Measurements from ENCODE around the gene IDH3B.
"Not testable (repeated sequence)": the region's sequence is repeated elsewhere in the genome, so short reads cannot be mapped to it uniquely, and the experiment has no call there.

The IDH3B gene

GRCh38 chr20:2663887-2664719 lies at the start of gene IDH3B:
IDH3B (minus strand) TSS chr20:2664216; CDS start chr20:2664188, 28 bp downstream.
- DNase-seq, result peak; percentile 90

GRCh38 chr20:2713285-2713684 lies 49.3 kb upstream of the IDH3B start:
- DNase-seq, result no peak

GRCh38 chr20:2709205-2709981 lies 45.4 kb upstream of the IDH3B start:
- DNase-seq, result no peak

- DNase-seq, result no peak
These were observed 44.6 kb upstream of the IDH3B start for GRCh38 chr20:2708665-2709064.

- no peak for DNase-seq
These were observed 44.0 kb upstream of the IDH3B start for GRCh38 chr20:2708073-2708415.

GRCh38 chr20:2707353-2708072 lies 43.5 kb upstream of the IDH3B start:
- no peak for DNase-seq

- DNase-seq, result no peak
These were observed 42.8 kb upstream of the IDH3B start for GRCh38 chr20:2706688-2707352.

- no peak for DNase-seq
These were observed 42.1 kb upstream of the IDH3B start for GRCh38 chr20:2705931-2706645.

GRCh38 chr20:2703716-2704475 lies 39.9 kb upstream of the IDH3B start:
- DNase-seq, result no peak

GRCh38 chr20:2701671-2702081 lies 37.7 kb upstream of the IDH3B start:
- no peak for DNase-seq

GRCh38 chr20:2700913-2701620 lies 37.1 kb upstream of the IDH3B start:
- DNase-seq, result no peak

GRCh38 chr20:2699775-2700413 lies 35.9 kb upstream of the IDH3B start:
- DNase-seq, result no peak

GRCh38 chr20:2698912-2699311 lies 34.9 kb upstream of the IDH3B start:
- no peak for DNase-seq

GRCh38 chr20:2698186-2698817 lies 34.3 kb upstream of the IDH3B start:
- DNase-seq, result no peak

GRCh38 chr20:2697768-2698167 lies 33.8 kb upstream of the IDH3B start:
- no peak for DNase-seq

GRCh38 chr20:2696646-2697045 lies 32.6 kb upstream of the IDH3B start:
- no peak for DNase-seq

GRCh38 chr20:2695984-2696525 lies 32.0 kb upstream of the IDH3B start:
- DNase-seq, result not testable (repeated sequence)

- no peak for DNase-seq
These were observed 31.4 kb upstream of the IDH3B start for GRCh38 chr20:2695206-2695983.

- no peak for DNase-seq
These were observed 30.5 kb upstream of the IDH3B start for GRCh38 chr20:2694519-2694918.

All from CD4-positive, alpha-beta T cell treated with Interferon gamma for 1 hour (primary cell).